Measurements from ENCODE around the gene LYRM4. TPM values are rescaled to one million over a fixed set of nuclear protein-coding genes. Genes with fewer than 3 reads are reported as not detected.

LYRM4 gene
- total and polyA plus RNA-seq, 9 of the 15 experiments (the other 6 are each of a cell fraction or from before 2014, with no cell fraction given) = 24.2 to 69.4 (median 41.8) TPM

- no peak for TF ChIP-seq THRA (IDR thresholded peaks at IDR 0.05)
- TF ChIP-seq USF2 (CRISPR knock-in tag; IDR thresholded peaks at IDR 0.05) = no peak
- no peak for TF ChIP-seq ZNF232 (CRISPR knock-in tag; IDR thresholded peaks at IDR 0.05)
- no peak for TF ChIP-seq ZNF778 (CRISPR knock-in tag; IDR thresholded peaks at IDR 0.05)
- no peak for TF ChIP-seq CREB1 (IDR thresholded peaks at IDR 0.05)
- no peak for TF ChIP-seq CREB1 (CRISPR knock-in tag; IDR thresholded peaks at IDR 0.05)
- no peak for TF ChIP-seq MAFG (tag; conservative IDR thresholded peaks at IDR 0.05)
- no peak for TF ChIP-seq ZNF436 (CRISPR knock-in tag; IDR thresholded peaks at IDR 0.05)
- no peak for TF ChIP-seq ZNF140 (CRISPR knock-in tag; IDR thresholded peaks at IDR 0.05)
- TF ChIP-seq NRF1 (conservative IDR thresholded peaks at IDR 0.05 in 1 of 2, IDR thresholded peaks at IDR 0.05 in 1 of 2) = peak in 1 of 2 experiments; percentile 3; a peak in 1 of 4 replicates
- TF ChIP-seq RBFOX2 (IDR thresholded peaks at IDR 0.05; ENCODE audit: low read depth, low read length) = no peak
- no peak for TF ChIP-seq PTRF (tag; IDR thresholded peaks at IDR 0.05)
- TF ChIP-seq RB1 (IDR thresholded peaks at IDR 0.05; ENCODE audit: low read depth) = peak; percentile 60; the same call in 1 of the 2 replicates
- TF ChIP-seq ZNF197 (CRISPR knock-in tag; IDR thresholded peaks at IDR 0.05; ENCODE audit: low read depth) = no peak
- no peak for TF ChIP-seq E2F5 (CRISPR knock-in tag; IDR thresholded peaks at IDR 0.05)
- TF ChIP-seq TAF7 (tag; IDR thresholded peaks at IDR 0.05) = no peak
- no peak for TF ChIP-seq ZBTB12 (CRISPR knock-in tag; IDR thresholded peaks at IDR 0.05)
- TF ChIP-seq TBL1XR1 (IDR thresholded peaks at IDR 0.05; ENCODE audit: low read length in 2 of 2) = no peak
- TF ChIP-seq UBTF (IDR thresholded peaks at IDR 0.05; ENCODE audit: borderline replicate concordance in 1 of 2, low read depth in 2 of 2, low read length in 2 of 2) = 0 out of 4 replicates have a peak, but pooled peaks of 1 of the 2 experiments have one; percentile 20
- TF ChIP-seq NFIX (CRISPR knock-in tag; IDR thresholded peaks at IDR 0.05; ENCODE audit: low read depth) = no peak
- TF ChIP-seq ZNF280B (CRISPR knock-in tag; IDR thresholded peaks at IDR 0.05) = no peak
These were observed 176.4 kb downstream of the LYRM4 start (continued) for GRCh38 chr6:5084360-5084780.

Data from K562 (cell line).